ENCODE data around the gene MAGI2.
"Not testable (repeated sequence)": the region's sequence is repeated elsewhere in the genome, so short reads cannot be mapped to it uniquely, and the experiment has no call there.

Gene MAGI2

DNA sequence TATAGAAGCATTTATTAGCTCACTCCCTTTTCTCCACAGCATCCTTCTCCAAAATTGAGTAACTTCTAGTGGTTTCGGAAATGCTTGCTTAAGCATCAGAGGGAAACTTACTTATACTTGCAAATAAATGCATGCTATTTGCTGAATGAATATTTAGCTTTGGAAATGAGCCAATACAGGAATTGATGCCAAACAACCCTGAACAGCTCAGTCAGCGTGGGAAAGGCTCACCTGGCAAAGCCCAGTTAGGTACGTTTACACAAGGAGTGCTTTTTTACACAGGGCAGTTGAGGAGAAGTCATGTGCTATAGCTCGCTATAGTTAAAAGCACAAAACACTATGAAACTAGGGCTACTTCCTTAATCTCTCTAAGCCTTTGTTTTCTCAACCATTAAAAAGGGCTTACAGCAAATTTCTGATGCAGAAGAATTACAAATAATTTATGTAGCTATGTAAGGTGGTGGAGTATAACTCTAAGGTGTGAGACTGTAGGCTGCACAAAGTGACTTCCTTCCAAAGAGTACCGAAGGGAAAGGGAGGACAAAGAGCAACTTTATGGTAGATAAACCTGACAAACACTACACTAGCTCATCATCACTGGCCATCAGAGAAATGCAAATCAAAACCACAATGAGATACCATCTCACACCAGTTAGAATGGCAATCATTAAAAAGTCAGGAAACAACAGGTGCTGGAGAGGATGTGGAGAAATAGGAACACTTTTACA lies 1156.7 kb downstream of the MAGI2 start:
- H3K4me3 ChIP-seq (ENCODE audit: low read length), result no peak overlapping the region
- no peak for DNase-seq (ENCODE audit: low read depth)
- TF ChIP-seq, protein P1, sequence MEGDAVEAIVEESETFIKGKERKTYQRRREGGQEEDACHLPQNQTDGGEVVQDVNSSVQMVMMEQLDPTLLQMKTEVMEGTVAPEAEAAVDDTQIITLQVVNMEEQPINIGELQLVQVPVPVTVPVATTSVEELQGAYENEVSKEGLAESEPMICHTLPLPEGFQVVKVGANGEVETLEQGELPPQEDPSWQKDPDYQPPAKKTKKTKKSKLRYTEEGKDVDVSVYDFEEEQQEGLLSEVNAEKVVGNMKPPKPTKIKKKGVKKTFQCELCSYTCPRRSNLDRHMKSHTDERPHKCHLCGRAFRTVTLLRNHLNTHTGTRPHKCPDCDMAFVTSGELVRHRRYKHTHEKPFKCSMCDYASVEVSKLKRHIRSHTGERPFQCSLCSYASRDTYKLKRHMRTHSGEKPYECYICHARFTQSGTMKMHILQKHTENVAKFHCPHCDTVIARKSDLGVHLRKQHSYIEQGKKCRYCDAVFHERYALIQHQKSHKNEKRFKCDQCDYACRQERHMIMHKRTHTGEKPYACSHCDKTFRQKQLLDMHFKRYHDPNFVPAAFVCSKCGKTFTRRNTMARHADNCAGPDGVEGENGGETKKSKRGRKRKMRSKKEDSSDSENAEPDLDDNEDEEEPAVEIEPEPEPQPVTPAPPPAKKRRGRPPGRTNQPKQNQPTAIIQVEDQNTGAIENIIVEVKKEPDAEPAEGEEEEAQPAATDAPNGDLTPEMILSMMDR (conservative IDR thresholded peaks at IDR 0.05; ENCODE audit: low read length), result no peak

- TF ChIP-seq, protein P1 (conservative IDR thresholded peaks at IDR 0.05; ENCODE audit: low read length), result no peak
- DNase-seq (ENCODE audit: low read depth), result peak; percentile 22
- H3K4me3 ChIP-seq (ENCODE audit: low read length), result no peak overlapping the region
These were observed 1157.3 kb downstream of the MAGI2 start for GRCh38 chr7:78296046-78296597.

DNA sequence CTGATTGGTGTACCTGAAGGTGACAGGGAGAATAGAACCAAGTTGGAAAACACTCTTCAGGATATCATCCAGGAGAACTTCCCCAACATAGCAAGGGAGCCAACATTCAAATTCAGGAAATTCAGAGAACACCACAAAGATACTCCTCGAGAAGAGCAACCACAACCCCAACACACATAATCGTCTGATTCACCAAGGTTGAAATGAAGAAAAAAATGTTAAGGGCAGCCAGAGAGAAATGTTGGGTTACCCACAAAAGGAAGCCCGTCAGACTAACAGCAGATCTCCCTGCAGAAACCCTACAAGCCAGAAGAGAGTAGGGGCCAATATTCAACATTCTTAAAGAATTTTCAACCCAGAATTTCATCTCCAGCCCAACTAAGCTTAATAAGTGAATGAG lies 1164.0 kb downstream of the MAGI2 start:
- peak; percentile 16 for DNase-seq (ENCODE audit: low read depth)
- H3K4me3 ChIP-seq (ENCODE audit: low read length), result not testable (repeated sequence)

- peak; percentile 69 for DNase-seq (ENCODE audit: low read depth)
- TF ChIP-seq, protein P1 (conservative IDR thresholded peaks at IDR 0.05; ENCODE audit: low read length), result no peak
These were observed 1168.5 kb downstream of the MAGI2 start for GRCh38 chr7:78284945-78285344.

DNA sequence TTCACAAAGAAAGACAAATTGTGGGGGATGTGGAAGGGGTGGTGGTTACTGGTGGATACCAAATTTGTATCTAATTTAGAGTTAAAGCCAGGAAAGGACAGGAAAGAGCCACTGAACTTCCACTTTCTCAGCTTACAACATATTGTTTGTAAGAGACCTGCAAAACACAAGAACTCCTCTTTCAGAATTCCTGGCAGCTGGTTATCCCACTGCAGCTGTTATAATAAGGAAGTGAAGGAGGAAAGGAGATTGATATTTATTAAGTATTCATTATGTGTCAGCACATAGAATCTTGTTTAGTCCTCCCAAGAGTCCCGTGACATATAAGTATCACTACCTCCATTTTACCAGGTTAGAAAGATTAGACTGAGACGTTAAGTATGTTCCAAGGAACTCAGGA lies 1173.2 kb downstream of the MAGI2 start:
- TF ChIP-seq, protein P1 (conservative IDR thresholded peaks at IDR 0.05; ENCODE audit: low read length), result no peak
- no peak overlapping the region for H3K4me3 ChIP-seq (ENCODE audit: low read length)
- DNase-seq (ENCODE audit: low read depth), result no peak

More at GRCh38 chr7:78284945-78285344, 1168.5 kb downstream of the MAGI2 start:
- no peak overlapping the region for H3K4me3 ChIP-seq (ENCODE audit: low read length)

GRCh38 chr7:78279457-78279856 lies 1174.0 kb downstream of the MAGI2 start:
- DNase-seq (ENCODE audit: low read depth), result no peak
- H3K4me3 ChIP-seq (ENCODE audit: low read length), result no peak overlapping the region
- TF ChIP-seq, protein P1 (conservative IDR thresholded peaks at IDR 0.05; ENCODE audit: low read length), result no peak

DNA sequence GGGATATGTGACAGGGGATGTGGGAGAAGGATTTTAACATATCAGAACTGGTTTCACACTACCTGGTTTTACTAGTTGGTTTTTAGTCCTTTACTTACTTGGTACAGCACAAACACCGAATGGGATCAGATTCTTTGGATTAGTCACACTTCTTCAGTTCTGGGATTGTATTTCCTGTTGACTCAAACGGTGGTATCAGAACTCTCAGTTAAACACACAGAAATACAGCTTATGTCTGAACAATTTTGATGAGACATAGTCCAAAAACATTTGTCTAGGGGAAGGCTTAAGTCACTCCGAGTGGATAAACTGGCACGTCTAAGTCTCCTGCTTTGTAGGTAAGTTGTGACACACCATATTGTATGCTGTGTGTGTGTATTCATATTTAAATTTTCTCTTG lies 1174.4 kb downstream of the MAGI2 start:
- TF ChIP-seq, protein P1 (conservative IDR thresholded peaks at IDR 0.05; ENCODE audit: low read length), result no peak
- H3K4me3 ChIP-seq (ENCODE audit: low read length), result no peak overlapping the region
- DNase-seq (ENCODE audit: low read depth), result peak; percentile 80
